ENCODE measurements around the gene TCF23.
"Not testable (repeated sequence)": the region's sequence is repeated elsewhere in the genome, so short reads cannot be mapped to it uniquely, and the experiment has no call there.

Gene TCF23

DNA sequence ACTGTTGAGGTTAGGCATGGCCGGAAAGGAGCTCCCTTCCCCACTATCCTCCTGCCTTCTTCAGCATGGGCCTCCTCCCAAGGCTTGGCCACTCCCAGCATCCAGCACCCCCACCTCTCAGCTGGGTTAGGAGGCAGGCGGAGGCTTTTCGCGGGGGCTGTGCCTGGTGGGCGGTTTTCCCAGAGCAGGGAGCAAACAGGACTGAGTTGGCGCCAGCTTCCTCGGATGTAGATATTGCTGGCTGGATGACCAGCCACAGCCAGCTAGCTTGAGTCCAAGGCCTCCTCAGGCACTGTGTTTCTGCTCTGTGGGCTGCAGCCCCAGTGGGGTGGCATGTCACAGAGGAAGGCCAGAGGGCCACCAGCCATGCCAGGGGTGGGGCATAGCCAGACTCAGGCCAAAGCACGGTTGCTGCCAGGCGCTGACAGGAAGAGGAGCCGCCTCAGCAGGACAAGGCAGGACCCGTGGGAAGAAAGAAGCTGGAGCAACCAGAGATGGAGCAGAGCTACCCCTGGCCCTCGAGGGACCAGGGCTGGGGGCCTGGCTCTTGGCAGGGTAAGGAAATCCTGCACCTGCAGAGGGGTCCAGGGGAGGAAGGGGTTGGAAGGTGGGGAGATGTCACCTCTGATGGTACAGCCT, at the start of gene TCF23:
Gene TCF23, plus strand, starts transcription at position 204 of the 639 bp plus-strand sequence. Its CDS starts 130 bp downstream, at position 334.
- no peak for DNase-seq

GRCh38 chr2:27099334-27099955, 49.4 kb upstream of the TCF23 start:
- no peak for DNase-seq

DNA sequence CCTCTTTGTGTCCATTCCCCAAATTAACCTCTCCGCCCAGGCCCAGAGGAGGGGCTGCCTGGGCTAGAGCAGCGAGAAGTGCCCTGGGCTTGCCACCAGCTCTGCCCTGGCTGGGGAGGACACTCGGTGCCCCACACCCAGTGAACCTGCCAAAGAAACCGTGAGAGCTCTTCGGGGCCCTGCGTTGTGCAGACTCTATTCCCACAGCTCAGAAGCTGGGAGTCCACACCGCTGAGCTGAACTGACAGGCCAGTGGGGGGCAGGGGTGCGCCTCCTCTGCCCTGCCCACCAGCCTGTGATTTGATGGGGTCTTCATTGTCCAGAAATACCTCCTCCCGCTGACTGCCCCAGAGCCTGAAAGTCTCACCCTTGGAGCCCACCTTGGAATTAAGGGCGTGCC, 48.8 kb upstream of the TCF23 start:
- DNase-seq = no peak

DNA sequence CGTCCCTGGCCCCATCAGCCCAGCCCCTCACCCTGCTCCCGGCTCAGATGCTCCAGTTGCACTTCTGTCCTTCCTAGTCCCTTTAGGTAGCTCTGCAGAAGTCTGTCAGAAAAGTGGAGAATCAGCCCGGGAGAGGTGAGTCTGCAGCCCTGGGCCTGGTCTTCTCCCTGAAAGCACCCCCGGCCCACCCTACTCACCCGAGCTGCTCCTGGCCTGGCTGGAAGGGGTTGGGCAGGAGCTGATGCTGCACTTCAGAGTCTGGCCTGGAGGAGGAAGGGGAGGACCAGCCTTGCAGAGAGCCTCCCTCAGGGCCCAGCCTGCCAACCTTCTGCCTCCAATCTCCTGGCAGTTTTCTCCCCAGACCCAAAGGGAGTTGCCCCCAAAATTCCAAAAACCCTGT, 46.5 kb upstream of the TCF23 start:
- DNase-seq = no peak

DNA sequence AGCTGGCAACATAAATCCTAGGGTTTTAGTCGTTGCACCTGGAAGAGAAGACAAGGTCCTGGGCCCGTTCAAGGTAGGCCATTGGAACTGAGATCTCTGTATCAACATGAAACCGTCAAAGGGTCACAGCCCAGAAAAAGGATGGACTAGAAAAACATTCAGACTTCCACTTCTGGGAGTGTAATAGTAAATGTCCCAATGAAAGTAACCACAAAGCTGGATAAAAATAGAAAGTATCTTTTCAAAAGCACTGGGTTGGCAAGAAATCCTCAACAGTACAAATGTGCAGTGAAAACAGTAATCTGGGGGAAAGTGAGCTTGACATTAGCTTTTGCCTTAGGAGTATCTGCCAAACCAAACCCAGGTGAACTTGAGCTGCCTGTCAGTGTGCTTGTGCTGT, 42.8 kb upstream of the TCF23 start:
- no peak for DNase-seq

- DNase-seq = no peak
Observed at GRCh38 chr2:27108221-27108620, 40.6 kb upstream of the TCF23 start.

- no peak for DNase-seq
Observed at GRCh38 chr2:27109083-27109482, 39.7 kb upstream of the TCF23 start.

GRCh38 chr2:27110603-27111352, 38.0 kb upstream of the TCF23 start:
- not testable (repeated sequence) for DNase-seq

GRCh38 chr2:27111392-27112078, 37.3 kb upstream of the TCF23 start:
- DNase-seq = not testable (repeated sequence)

GRCh38 chr2:27115519-27115918, 33.3 kb upstream of the TCF23 start:
- no peak for DNase-seq

DNA sequence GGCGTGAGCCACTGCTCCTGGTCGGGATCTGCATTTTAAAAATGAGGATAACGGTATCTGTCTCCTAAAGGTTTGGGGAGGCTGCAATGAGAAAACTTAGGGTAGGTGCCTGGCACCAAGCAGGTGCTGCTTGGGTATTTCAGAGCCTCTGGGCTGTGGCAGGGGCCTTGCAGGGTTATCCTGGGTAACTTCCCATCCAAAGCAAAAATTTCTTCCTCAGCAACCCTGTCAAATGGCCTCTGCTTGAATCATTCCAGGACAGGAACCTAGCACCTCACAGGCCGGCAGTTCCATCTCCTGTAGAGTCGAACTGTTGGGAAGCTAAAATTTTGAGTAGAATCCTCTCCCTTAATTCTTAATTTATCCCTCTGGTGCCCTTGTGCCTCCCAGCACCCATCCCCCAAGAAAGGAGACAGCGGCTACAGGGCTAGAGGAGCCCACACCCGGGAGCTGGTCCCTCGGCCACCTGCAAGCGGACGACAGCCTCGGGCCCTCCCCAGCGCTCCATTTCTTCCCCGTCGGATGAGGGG, 30.7 kb upstream of the TCF23 start:
- DNase-seq = no peak

DNA sequence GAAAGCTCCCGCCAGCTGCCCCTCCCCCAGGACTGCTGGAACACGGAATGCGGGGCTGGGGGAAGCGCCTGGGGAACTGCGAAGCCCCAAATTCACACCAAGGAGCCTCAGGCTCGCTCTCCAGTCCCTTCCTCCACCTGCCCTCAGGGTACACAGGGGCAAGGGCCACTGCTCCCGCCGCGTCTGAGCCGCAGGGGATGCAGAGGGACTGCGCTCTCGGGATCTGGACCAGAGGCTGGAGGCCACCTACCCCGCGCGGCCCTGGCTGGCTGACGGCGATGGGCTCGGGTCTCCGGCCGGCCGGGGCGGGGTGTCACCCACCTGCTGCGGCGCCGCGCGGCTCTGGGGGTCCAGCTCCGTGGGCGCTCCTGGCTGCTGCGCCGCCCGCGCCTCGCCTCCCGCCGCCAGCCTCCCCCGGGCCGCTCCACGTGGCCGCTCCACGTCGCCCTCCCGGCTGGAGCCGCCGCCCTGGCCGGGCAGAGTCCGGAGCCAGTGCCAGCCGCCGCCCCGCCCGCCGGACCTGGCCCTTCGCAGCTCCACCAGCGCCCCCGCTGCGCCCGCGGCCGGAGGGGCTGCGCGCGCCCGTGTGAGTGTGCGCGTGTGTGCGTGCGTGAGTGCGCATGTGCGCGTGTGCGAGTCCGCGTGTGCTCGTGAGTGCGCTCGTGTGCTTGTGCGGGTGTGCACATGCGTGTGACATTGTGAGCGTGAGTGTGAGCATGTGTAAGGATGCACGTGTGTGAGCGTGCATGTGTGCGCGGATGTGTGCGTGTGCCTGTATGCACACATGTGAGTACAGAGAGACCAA, 30.1 kb upstream of the TCF23 start, which contains the start of gene CGREF1:
Gene CGREF1, minus strand, starts transcription at position 604 of the 805 bp plus-strand sequence. CDS start 14,762 bp downstream, outside the sequence.
- no peak for DNase-seq

DNA sequence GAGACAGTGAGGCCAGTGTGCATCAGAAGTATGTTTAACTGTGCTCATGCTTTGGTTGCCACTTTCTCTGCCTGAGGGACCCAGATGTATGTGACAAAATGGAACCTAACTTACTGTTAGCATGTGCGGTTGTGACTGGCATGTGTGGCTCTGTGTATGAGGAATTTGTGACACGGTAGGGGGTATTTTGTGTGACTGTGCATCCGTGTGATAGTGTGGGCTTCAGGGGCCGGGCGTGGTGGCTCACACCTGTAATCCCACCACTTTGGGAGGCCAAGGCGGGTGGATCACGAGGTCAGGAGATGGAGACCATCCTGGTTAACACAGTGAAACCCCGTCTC, 29.5 kb upstream of the TCF23 start:
- DNase-seq = not testable (repeated sequence)

DNA sequence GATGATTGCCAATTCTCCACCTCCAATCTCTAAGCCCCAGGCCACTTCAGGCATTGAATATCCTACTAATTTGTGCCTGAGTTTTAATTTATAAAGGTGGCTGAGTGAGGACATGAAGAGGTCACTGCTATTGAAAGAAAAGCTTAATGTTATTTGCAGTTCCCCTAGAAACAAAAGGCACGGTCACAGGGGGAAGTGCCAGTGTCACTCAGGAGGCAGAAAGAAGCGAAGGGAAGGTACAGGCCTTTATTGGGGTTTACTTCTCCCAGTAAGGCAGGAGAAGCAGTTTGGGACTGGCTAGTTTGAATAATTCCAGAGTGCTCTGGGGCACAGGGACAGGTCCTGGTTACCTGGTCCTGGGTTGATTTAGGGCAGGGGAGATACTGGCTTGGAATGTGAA, 26.9 kb upstream of the TCF23 start:
- DNase-seq = no peak

- no peak for DNase-seq
Observed at GRCh38 chr2:27122791-27123190, 26.0 kb upstream of the TCF23 start.

DNA sequence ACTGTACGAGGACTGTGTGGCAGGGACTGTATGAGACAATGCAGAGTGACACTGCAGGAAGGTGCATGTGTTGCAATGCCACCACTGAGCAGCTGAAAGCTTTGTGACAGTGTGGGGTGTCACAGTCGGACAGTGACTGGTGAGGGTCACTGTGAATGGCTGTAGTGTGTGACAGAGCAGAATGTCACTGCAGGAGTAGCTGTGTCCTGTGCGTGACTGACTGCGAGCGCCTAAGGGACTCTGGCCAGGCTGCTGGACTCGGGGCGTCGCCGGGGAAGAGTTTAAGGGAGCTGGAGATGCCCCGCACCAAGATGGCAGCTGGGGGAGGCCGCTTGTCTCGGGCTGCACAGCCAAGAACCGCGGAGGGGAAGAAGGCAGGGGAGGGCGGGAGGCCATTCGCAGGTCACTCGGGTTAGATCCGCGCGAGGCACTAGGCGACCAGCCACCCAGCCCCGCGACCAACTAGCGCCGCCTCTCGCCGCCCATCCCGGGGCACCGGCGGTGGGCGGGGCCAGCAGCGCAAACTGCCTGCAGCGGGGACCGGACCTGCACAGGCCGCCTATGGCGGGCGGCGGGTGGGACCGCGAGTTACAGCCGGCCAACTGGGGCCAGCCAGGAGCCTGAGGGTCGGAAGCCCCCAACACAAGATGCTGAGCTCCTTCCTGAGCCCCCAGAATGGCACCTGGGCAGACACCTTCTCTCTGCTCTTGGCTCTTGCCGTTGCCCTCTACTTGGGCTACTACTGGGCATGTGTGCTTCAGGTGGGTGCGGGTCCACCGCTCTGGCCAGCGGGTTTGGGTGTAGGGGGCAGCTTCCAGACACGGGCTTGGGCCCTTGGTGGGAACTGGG, 25.3 kb upstream of the TCF23 start, which contains the start of gene ABHD1:
Gene ABHD1, plus strand, starts transcription at position 514 of the 849 bp plus-strand sequence. Its CDS starts 134 bp downstream, at position 648.
- peak; percentile 41 for DNase-seq

DNA sequence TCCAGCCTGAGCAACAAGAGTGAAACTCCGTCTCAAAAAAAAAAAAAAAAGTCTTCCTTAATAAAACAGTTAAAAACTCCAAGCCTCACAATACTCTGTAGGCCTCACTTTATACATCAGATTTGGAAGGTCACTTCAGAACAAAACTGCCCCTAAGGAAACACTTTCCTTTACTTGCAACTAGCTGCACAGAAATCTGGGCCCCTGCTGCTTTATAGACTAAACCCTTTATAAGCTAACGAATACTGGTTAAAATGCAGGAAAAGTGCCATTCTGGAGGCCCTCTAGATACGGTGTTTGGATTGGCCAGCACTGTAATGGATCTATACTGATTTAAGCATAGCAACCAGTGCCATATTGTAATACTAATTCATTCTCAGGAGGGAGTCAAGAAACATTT, 23.7 kb upstream of the TCF23 start:
- no peak for DNase-seq

DNA sequence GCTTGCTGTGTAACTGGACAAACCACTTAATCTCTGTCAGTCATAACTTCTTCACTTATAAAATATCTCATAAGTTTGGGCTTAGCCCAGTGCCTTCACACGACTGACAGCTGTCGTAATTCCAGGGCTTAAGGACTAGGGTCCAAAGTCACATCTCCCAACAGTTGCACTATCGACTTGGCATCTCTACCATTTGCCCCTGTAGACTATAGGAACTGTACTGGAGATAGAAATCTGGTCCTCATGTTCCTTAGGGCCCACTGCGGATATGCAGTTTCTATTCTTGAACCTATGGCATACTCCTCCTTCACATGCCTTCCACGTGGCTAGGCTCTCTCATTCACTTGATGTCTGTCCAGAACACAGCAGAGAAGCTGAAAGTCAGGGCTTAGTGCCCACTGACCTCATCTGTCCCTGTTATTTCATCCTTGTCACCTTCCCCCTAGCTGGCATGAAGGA, 22.5 kb upstream of the TCF23 start:
- DNase-seq = no peak

DNA sequence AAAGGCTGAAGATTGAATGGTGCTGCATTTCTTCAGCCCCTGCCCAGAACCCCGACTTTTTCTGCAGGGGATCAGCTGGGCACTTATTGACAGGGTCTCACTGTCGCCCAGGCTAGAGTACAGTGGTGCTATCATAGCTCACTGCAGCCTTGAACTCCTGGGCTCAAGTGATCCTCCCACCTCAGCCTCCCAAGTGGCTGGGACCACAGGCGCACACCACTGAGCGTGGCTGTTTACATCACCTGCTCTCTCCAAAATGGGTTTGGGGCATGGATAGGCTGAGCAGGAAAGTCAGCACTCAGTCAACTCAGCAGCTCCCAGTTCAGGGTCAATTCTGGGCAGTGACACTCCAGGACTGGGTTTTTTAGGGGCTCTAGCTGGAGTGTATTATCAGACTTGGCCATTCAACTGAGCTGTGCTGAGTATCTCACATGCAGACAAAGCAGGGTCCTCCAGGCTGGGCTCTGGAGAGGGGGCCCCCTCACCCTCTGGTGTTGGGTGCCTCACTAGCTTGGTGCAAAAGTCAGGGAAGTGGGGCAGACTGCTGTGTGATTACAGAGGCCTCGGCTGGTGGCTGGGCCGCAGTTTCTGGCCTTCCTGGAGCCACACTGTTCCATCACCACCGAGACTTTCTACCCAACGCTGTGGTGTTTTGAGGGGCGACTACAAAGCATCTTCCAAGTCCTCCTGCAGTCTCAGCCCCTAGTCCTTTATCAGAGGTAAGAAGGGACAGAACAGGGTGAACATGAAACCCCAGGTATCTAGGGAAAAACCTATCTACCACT, 20.7 kb upstream of the TCF23 start:
- DNase-seq = no peak

Measured in GDM1 (cell line).